ENCODE data around the gene UBR3. TPM values are rescaled to one million over a fixed set of nuclear protein-coding genes. Genes with fewer than 3 reads are reported as not detected.

Gene UBR3
- polyA plus RNA-seq, 2 of the 4 experiments (the other 2 are of a cell fraction), result 11.0 to 23.1 TPM

GRCh38 chr2:170039401-170040172, 212.3 kb downstream of the UBR3 start:
- H3K27ac ChIP-seq, result no peak overlapping the region
- CTCF ChIA-PET, result no interaction called here
- no peak overlapping the region for H3K4me2 ChIP-seq
- POLR2A ChIA-PET, result no interaction called here
- no peaks in the 10 kb centered on the region for H3K9me3 ChIP-seq
- no peak for ATAC-seq
- no peak overlapping the region for H3K4me3 ChIP-seq
- H3K4me1 ChIP-seq, result peaks cover 4% of the 10 kb centered on the region; the same call in 1 of the 3 replicates
- 42% methylated on average over 2 of the region's 2 CpGs for WGBS (ENCODE audit: missing lambda C conversion rate)
- TF ChIP-seq CHD4 (IDR thresholded peaks at IDR 0.05; ENCODE audit: borderline replicate concordance) (no peak), HMGXB4 (CRISPR knock-in tag; IDR thresholded peaks at IDR 0.05; ENCODE audit: borderline replicate concordance) (no peak), CHD2 (IDR thresholded peaks at IDR 0.05; ENCODE audit: low read length, partially characterized antibody) (no peak), CBX2 (IDR thresholded peaks at IDR 0.05; ENCODE audit: borderline replicate concordance, low read depth) (no peak), ZSCAN20 (CRISPR knock-in tag; IDR thresholded peaks at IDR 0.05) (no peak), MYC (IDR thresholded peaks at IDR 0.05; ENCODE audit: borderline replicate concordance, low read length) (no peak), NPAS2 (CRISPR knock-in tag; IDR thresholded peaks at IDR 0.05; ENCODE audit: borderline replicate concordance) (no peak), GATA3 (IDR thresholded peaks at IDR 0.05; ENCODE audit: borderline replicate concordance) (no peak)
- no peak for FAIRE-seq
- no peak for DNase-seq (ENCODE audit: low read depth in 1 of 2, low spot score in 1 of 2)

GRCh38 chr2:170044751-170045478, 217.7 kb downstream of the UBR3 start:
- no peak for ATAC-seq
- no peak for DNase-seq (ENCODE audit: low read depth in 1 of 2, low spot score in 1 of 2)
- no peaks in the 10 kb centered on the region for H3K4me1 ChIP-seq
- CTCF ChIA-PET, result no interaction called here
- no peak for FAIRE-seq
- TF ChIP-seq CHD4 (IDR thresholded peaks at IDR 0.05; ENCODE audit: borderline replicate concordance), result no peak
- TF ChIP-seq ESRRA (IDR thresholded peaks at IDR 0.05; ENCODE audit: borderline replicate concordance, low read length), result no peak
- TF ChIP-seq KDM1A (IDR thresholded peaks at IDR 0.05; ENCODE audit: low read depth), result no peak
- no peak for TF ChIP-seq FOSL2 (IDR thresholded peaks at IDR 0.05)
- TF ChIP-seq FOSL2 (CRISPR knock-in tag; IDR thresholded peaks at IDR 0.05), result no peak
- no peak for TF ChIP-seq TP53 (CRISPR knock-in tag; IDR thresholded peaks at IDR 0.05)
- TF ChIP-seq, protein P1, sequence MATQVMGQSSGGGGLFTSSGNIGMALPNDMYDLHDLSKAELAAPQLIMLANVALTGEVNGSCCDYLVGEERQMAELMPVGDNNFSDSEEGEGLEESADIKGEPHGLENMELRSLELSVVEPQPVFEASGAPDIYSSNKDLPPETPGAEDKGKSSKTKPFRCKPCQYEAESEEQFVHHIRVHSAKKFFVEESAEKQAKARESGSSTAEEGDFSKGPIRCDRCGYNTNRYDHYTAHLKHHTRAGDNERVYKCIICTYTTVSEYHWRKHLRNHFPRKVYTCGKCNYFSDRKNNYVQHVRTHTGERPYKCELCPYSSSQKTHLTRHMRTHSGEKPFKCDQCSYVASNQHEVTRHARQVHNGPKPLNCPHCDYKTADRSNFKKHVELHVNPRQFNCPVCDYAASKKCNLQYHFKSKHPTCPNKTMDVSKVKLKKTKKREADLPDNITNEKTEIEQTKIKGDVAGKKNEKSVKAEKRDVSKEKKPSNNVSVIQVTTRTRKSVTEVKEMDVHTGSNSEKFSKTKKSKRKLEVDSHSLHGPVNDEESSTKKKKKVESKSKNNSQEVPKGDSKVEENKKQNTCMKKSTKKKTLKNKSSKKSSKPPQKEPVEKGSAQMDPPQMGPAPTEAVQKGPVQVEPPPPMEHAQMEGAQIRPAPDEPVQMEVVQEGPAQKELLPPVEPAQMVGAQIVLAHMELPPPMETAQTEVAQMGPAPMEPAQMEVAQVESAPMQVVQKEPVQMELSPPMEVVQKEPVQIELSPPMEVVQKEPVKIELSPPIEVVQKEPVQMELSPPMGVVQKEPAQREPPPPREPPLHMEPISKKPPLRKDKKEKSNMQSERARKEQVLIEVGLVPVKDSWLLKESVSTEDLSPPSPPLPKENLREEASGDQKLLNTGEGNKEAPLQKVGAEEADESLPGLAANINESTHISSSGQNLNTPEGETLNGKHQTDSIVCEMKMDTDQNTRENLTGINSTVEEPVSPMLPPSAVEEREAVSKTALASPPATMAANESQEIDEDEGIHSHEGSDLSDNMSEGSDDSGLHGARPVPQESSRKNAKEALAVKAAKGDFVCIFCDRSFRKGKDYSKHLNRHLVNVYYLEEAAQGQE (IDR thresholded peaks at IDR 0.05), result no peak
- TF ChIP-seq, protein P2, sequence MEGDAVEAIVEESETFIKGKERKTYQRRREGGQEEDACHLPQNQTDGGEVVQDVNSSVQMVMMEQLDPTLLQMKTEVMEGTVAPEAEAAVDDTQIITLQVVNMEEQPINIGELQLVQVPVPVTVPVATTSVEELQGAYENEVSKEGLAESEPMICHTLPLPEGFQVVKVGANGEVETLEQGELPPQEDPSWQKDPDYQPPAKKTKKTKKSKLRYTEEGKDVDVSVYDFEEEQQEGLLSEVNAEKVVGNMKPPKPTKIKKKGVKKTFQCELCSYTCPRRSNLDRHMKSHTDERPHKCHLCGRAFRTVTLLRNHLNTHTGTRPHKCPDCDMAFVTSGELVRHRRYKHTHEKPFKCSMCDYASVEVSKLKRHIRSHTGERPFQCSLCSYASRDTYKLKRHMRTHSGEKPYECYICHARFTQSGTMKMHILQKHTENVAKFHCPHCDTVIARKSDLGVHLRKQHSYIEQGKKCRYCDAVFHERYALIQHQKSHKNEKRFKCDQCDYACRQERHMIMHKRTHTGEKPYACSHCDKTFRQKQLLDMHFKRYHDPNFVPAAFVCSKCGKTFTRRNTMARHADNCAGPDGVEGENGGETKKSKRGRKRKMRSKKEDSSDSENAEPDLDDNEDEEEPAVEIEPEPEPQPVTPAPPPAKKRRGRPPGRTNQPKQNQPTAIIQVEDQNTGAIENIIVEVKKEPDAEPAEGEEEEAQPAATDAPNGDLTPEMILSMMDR (IDR thresholded peaks at IDR 0.05), result no peak
- no peak for TF ChIP-seq ZSCAN20 (CRISPR knock-in tag; IDR thresholded peaks at IDR 0.05)
- TF ChIP-seq MAFK (IDR thresholded peaks at IDR 0.05; ENCODE audit: partially characterized antibody), result no peak
- TF ChIP-seq POLR2A (IDR thresholded peaks at IDR 0.05; ENCODE audit: low read length), result no peak
- no peak for TF ChIP-seq NFE2L2 (conservative IDR thresholded peaks at IDR 0.05; ENCODE audit: low read length)
- TF ChIP-seq, protein P3, sequence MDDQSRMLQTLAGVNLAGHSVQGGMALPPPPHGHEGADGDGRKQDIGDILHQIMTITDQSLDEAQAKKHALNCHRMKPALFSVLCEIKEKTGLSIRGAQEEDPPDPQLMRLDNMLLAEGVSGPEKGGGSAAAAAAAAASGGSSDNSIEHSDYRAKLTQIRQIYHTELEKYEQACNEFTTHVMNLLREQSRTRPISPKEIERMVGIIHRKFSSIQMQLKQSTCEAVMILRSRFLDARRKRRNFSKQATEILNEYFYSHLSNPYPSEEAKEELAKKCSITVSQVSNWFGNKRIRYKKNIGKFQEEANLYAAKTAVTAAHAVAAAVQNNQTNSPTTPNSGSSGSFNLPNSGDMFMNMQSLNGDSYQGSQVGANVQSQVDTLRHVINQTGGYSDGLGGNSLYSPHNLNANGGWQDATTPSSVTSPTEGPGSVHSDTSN (IDR thresholded peaks at IDR 0.05), result no peak
- no peak for TF ChIP-seq RAD21 (conservative IDR thresholded peaks at IDR 0.05 in 1 of 2, IDR thresholded peaks at IDR 0.05 in 1 of 2)
- H3K9me3 ChIP-seq, result no peaks in the 10 kb centered on the region
- 85% methylated on average over 3 of the region's 3 CpGs for WGBS (ENCODE audit: missing lambda C conversion rate)
- POLR2A ChIA-PET, result no interaction called here
- no peak overlapping the region for H3K4me3 ChIP-seq
- H3K4me2 ChIP-seq, result no peak overlapping the region
- H3K27ac ChIP-seq, result no peak overlapping the region
